Measurements from ENCODE around the gene ZNF609. TPM values are rescaled to one million over a fixed set of nuclear protein-coding genes. Genes with fewer than 3 reads are reported as not detected.

The ZNF609 gene
- polyA plus RNA-seq, 3 donors: 1.3 to 13.2 (median 1.7) TPM

- Histone ChIP-seq H3K27ac (ENCODE audit: low read depth in 1 of 2, low read length in 2 of 2) (no peak overlapping the region), H3K9ac (ENCODE audit: insufficient read depth, low read length, poor library complexity, severe bottlenecking) (no peak overlapping the region), H3K36me3 (replicated peaks in 1 of 2; ENCODE audit: control insufficient read depth in 1 of 2, insufficient read depth in 2 of 2, low read length in 2 of 2) (no peaks in the 10 kb centered on the region), H3K4me1 (ENCODE audit: control insufficient read depth in 1 of 2, insufficient read depth in 2 of 2, low read length in 2 of 2) (peaks cover 19 to 21% of the 10 kb centered on the region in 2 donors), H3K27me3 (ENCODE audit: control insufficient read depth in 2 of 2, insufficient read depth in 2 of 2, low read length in 2 of 2) (no peaks in the 10 kb centered on the region), H4K20me1 (ENCODE audit: insufficient read depth, low read length) (peaks cover 17% of the 10 kb centered on the region), H3K79me2 (ENCODE audit: insufficient read depth, low read length) (peaks cover 17% of the 10 kb centered on the region), H2AFZ (ENCODE audit: insufficient read depth, low read depth, low read length, poor library complexity, severe bottlenecking) (no peak overlapping the region), H3K9me3 (replicated peaks in 1 of 2; ENCODE audit: control insufficient read depth in 1 of 2, insufficient read depth in 1 of 2, low read length in 2 of 2) (no peaks in the 10 kb centered on the region), H3K4me2 (replicated peaks; ENCODE audit: extremely low read depth, low read length, poor library complexity, severe bottlenecking) (no peak overlapping the region), H3K4me3 (replicated peaks in 1 of 3; ENCODE audit: low read depth in 2 of 3, low read length in 3 of 3) (no peak overlapping the region)
- Mint-ChIP-seq H3K9me3 (no peaks in the 10 kb centered on the region), H3K27ac (peak overlapping the region in 1 of 7 donors; percentile 15), H3K36me3 (no peaks in the 10 kb centered on the region), H3K4me3 (no peak overlapping the region), H3K27me3 (ENCODE audit: low read depth in 3 of 3) (peaks cover 0 to 3% (median 0%) of the 10 kb centered on the region in 3 donors), H3K4me1 (peaks cover 18% of the 10 kb centered on the region)
- TF ChIP-seq CTCF (IDR thresholded peaks at IDR 0.05): no peak
- 77% methylated on average over 5 of the region's 10 CpGs for WGBS (ENCODE audit: insufficient coverage)
- intact Hi-C loops (cut with micrococcal nuclease): loop anchor here (10.0 kb wide), 2 partner anchors 119 to 589 kb away; partner anchors contain the start of genes PIF1 (in 1 of the 2) and RNU5A-1 (in 1 of the 2)
- no peak for DNase-seq
These were observed 245.9 kb downstream of the ZNF609 start for GRCh38 chr15:64706011-64706911.

- intact Hi-C loops (cut with micrococcal nuclease): no loop called here
- Histone ChIP-seq H3K4me3 (replicated peaks in 1 of 3; ENCODE audit: low read depth in 2 of 3, low read length in 3 of 3) (no peak overlapping the region), H3K27me3 (ENCODE audit: control insufficient read depth in 2 of 2, insufficient read depth in 2 of 2, low read length in 2 of 2) (no peaks in the 10 kb centered on the region), H3K27ac (ENCODE audit: low read depth in 1 of 2, low read length in 2 of 2) (no peak overlapping the region), H3K4me2 (replicated peaks; ENCODE audit: extremely low read depth, low read length, poor library complexity, severe bottlenecking) (no peak overlapping the region), H3K9ac (ENCODE audit: insufficient read depth, low read length, poor library complexity, severe bottlenecking) (no peak overlapping the region), H3K79me2 (ENCODE audit: insufficient read depth, low read length) (no peaks in the 10 kb centered on the region), H4K20me1 (ENCODE audit: insufficient read depth, low read length) (no peaks in the 10 kb centered on the region), H3K36me3 (replicated peaks in 1 of 2; ENCODE audit: control insufficient read depth in 1 of 2, insufficient read depth in 2 of 2, low read length in 2 of 2) (no peaks in the 10 kb centered on the region), H2AFZ (ENCODE audit: insufficient read depth, low read depth, low read length, poor library complexity, severe bottlenecking) (no peak overlapping the region), H3K9me3 (replicated peaks in 1 of 2; ENCODE audit: control insufficient read depth in 1 of 2, insufficient read depth in 1 of 2, low read length in 2 of 2) (no peaks in the 10 kb centered on the region), H3K4me1 (ENCODE audit: control insufficient read depth in 1 of 2, insufficient read depth in 2 of 2, low read length in 2 of 2) (no peaks in the 10 kb centered on the region)
- Mint-ChIP-seq H3K4me1 (peaks cover 2% of the 10 kb centered on the region), H3K27me3 (ENCODE audit: low read depth in 3 of 3) (peaks cover 0 to 2% (median 0%) of the 10 kb centered on the region in 3 donors), H3K36me3 (no peaks in the 10 kb centered on the region), H3K27ac (no peak overlapping the region), H3K4me3 (no peak overlapping the region), H3K9me3 (peaks cover 0 to 4% (median 0%) of the 10 kb centered on the region in 7 donors)
- no peak for TF ChIP-seq CTCF (IDR thresholded peaks at IDR 0.05)
- no peak for DNase-seq
- 92% methylated on average over 6 of the region's 7 CpGs for WGBS (ENCODE audit: insufficient coverage)
These were observed 250.5 kb downstream of the ZNF609 start for GRCh38 chr15:64710676-64711428.

All from CD14-positive monocyte (primary cell).